Hematopoietic multipotent progenitor cell treated with erythropoietin and hydrocortisone succinate and interleukin-3 and kit ligand, for 6 days (in vitro differentiated cells): Measurements from ENCODE around the gene PLA2G4A.

Experiments
- DNase-seq: peaks from one replicate; pipeline ENCODE4 v3.0.0-alpha.2; 2015

Gene PLA2G4A

DNA sequence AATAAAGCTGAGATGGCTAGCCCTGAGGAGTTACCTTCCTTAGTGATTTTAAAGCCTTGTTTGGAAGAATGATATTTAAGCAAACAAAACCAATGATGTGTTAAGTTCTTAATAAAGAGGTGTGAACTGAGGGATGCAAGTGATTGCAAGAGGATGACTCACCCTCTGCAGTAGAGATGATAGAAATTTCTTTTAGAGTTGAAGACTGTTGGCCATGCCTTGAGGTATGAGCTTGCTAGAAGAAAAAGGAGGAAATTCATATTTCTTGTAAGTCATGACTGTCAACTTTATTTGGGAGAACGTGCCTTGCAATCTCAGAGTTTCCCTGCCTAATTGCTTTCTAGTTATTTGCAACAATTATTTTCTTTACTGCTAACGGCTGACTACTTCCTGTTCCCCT, 94.7 kb downstream of the PLA2G4A start:
- DNase-seq = no peak

GRCh38 chr1:186925881-186926669, 97.3 kb downstream of the PLA2G4A start:
- DNase-seq = peak; percentile 53

- DNase-seq = no peak
Measured at GRCh38 chr1:186927884-186928283, 99.1 kb downstream of the PLA2G4A start.

DNA sequence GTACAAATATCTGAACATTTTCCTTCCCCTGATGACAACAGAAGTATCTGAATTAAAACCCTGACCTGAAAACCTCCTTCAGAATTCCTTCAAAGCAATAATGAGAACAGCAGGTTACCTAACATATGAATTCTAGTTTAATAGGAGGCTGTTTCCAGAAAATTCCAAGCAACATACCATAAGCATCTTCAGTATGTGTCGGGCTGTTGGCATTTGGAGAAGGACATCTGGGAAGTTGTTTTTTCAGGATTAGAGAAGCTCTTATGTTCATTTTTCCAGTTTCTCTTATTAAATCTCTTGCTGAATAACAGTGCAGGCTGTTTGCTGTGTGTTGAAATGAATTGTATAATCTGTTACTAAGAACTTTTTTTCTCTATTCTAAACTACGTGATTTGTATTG, 101.5 kb downstream of the PLA2G4A start:
- DNase-seq = no peak

- DNase-seq = no peak
Measured at GRCh38 chr1:186937016-186937670, 108.4 kb downstream of the PLA2G4A start.

GRCh38 chr1:186943891-186944686, 115.3 kb downstream of the PLA2G4A start:
- no peak for DNase-seq

DNA sequence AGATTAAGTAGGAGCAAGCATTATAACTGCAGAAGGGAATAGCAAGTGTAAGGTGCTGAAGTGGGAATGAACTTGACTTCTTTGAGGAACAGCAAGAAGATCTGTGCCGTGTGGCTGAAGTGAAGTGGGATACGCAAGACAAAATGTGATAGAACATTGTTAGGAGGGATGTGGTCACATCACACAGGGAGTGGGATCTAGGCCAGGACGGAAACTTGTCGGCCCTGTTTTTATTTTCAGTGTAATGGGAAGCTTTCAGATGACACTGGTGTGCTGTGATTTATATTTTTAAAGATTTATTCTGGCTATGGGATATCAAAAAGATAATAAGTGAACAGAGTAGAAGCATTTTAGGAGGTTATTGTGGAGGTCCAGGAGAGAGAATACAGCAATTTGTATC, 116.4 kb downstream of the PLA2G4A start:
- DNase-seq = no peak

DNA sequence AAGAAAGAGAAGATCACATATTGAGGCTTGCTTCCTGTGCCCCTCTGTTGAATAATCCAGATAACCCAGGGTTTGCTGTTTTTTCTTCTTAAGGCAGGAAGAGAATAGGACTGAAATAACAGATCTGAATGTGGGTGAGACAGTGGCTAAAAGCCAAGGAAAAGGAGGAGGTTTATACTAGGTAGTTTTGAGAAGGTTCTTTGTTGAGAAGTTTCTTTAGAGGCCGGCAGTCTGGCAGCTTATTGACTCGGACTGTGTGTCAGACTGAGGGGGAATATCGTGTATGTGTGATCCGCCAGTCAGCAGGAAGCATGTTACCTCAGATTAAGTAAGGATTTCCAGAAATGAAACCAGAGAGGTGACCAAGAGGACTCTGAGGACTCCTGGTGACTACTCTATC, 119.8 kb downstream of the PLA2G4A start:
- peak; percentile 8 for DNase-seq

GRCh38 chr1:186949173-186949572, 120.4 kb downstream of the PLA2G4A start:
- DNase-seq = no peak

DNA sequence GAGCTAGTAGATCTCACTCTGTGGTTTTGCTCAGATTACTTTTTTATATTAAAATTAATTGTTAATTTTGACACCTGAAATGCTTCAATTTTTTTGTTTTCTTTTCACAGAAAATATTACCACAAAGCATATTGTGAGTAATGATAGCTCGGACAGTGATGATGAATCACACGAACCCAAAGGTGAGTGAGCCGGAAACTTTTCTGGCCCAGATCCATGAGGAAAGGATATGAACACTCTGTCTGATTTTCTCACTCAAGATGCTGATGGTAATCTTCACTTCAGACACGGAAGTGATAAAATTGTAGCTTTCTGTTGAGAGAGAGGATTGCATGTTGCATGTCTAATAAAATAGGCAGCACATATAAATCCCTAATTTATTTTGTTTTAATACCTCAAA, 121.8 kb downstream of the PLA2G4A start:
- DNase-seq = no peak

- no peak for DNase-seq
Measured at GRCh38 chr1:186953876-186954275, 125.1 kb downstream of the PLA2G4A start.

DNA sequence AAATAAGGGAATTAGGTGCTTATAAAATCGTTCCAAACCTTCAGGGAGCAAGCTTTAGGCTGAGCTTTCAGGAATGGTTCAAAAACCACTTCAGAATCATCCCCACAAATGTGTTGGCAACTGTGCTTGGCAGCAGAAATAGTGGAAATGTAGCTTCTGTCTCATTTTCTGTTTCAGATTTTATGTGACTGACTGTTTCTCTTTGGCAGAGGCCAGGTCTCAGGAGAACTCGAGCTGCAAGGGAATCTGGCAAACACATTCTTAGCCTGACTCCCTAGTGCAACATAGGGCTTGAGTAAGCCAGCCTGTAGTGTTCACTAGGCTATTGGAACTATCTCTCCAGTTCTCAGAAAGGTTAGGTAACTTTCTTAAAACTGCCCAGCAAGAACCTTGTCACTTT, 128.6 kb downstream of the PLA2G4A start:
- DNase-seq = no peak

DNA sequence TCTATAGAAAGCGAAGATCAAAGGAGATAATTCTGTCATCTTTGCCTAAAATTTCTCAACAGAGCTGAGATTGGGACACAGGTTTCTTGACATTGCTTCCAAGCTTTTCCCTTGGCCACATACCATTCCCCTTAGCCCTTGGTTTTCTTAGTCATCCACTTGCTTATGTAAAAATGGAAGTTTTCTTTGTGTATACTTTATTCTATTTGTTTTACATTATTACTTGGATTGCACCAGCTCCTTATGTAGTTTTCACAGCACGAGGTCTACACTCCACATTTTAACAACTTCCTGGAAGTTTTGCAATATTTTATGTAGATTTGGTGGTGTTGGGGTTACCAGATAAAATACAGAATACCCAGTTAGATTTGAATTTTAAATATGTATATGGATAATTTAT, 129.8 kb downstream of the PLA2G4A start:
- no peak for DNase-seq

DNA sequence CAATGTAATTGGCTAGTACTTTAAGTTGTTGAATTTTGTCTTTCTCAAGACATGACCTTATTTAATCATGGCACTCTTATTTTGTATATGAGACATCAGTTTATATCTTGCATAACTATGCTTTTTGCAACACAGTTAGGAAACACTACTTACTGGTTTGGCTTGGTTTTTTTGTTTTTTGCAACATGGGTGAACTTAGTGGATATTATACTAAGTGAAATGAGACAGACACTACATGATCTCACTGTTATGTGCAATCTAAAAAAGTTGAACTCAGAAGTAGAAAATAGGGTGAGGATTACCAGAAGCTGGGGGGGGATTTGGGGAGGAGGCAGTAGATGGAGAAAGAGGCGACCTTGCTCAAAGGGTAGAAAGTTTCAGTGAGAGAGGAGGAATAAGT, 132.1 kb downstream of the PLA2G4A start:
- DNase-seq = peak; percentile 25

DNA sequence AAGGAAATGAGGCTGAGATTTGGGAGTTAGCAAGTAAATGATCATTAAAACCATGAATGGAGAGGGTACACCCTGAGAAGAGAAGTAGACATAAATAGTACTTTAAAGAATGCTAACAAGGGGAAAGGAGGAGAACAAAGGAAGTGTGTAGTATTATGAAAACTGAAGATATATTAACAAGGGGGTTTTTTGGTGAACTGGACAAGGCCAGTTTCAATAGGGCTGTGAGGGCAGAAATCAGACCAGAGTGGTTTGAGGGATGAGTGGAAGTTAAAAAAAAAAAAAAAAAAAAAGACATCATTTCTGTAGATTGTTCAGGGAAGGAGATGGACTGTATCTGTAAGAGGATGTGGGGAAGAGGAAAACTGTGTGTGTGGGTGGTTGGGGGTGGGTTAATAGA, 137.1 kb downstream of the PLA2G4A start:
- no peak for DNase-seq

- DNase-seq = no peak
Measured at GRCh38 chr1:186966456-186966855, 137.7 kb downstream of the PLA2G4A start.

GRCh38 chr1:186967656-186968394, 139.1 kb downstream of the PLA2G4A start:
- DNase-seq = no peak

GRCh38 chr1:186974774-186975181, 146.0 kb downstream of the PLA2G4A start:
- no peak for DNase-seq

DNA sequence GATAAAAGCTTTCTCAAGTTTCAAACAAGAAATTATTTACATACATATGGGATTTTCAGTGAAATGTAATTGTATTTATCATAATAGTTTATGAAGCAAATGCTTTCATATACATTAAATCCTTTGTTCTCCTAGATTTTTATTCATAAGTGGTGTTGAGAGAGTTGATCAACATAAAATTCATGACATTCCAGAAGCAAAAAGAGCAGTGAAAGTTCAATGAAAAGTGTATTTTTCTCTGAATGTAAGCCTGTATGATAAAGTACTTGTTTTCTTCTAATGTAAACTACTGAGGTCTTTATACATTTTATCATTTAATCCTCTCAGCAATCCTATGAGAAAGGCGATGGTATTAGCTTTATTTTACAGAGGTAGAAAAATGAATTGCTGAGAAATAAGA, 146.5 kb downstream of the PLA2G4A start:
- DNase-seq = no peak

- DNase-seq = no peak
Measured at GRCh38 chr1:186976700-186977099, 148.0 kb downstream of the PLA2G4A start.

DNA sequence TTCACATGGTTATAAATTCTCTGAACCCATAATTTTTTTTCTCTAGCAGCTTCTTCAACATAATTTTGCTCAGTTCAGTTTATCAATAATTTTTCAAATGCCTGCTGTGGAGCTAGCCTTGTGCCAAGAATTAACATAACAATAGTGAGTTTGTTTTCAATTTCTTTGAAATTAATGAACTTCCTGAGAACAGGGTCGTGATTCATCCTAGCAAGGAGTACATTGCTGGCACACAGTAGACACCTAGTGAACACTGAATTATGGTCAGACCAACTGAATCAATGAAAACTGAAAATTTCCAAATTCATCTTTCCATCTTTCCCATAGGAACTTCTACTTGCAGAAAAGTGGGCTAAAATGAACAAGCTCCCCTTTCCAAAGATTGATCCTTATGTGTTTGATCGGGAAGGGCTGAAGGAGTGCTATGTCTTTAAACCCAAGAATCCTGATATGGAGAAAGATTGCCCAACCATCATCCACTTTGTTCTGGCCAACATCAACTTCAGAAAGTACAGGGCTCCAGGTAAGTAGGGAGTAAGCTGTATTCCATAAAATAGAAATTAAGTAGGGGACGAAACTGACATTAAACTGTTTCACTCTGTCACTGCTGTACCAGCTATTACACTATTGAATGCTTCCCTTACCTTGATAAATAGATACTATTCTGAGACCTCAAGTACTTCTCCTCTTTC, 148.7 kb downstream of the PLA2G4A start:
- DNase-seq = no peak
